Subcutaneous adipose tissue (tissue), 4 donors: ENCODE measurements around the gene PATE1. TPM values are rescaled to one million over a fixed set of nuclear protein-coding genes. Genes with fewer than 3 reads are reported as not detected.

Experiments used
- total RNA-seq, 4 donors: library from RNA; depleted of rRNA; stranded (reverse); fragments of >200 nt; gene quantifications; one replicate each; pipeline ENCODE4 v1.1.0, GENCODE V29; 2016
- TF ChIP-seq, protein P1 (sequence below): fragments of 450-650 bp; IDR thresholded peaks from one replicate; pipeline ENCODE4 v1.5.1; 2016; ENCODE audit warnings: low read depth, mild to moderate bottlenecking, control low read depth, antibody characterized with exemption, moderate library complexity

PATE1 gene
- total RNA-seq, 4 donors from 2014 or later = not detected

DNA sequence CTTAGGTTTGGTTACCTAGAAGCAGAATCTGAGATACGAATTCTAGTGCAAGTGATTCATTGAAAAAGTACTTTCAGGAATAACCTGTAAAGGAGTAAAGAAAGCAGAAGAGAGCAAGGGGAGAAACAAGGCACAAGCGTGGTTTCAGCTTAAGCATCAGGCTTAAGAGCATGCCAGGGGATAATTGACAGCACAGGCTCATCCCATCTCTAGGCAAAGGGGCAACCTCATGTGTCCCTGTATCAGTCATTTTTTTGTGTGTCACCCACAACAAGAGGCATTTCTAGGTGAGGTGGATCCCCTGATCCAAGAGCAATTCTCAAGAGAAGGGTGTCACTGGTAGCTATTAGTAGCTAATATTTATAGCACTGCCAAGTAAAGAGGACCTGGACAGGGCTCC is 24.5 kb downstream of the PATE1 start:
- TF ChIP-seq, protein P1, sequence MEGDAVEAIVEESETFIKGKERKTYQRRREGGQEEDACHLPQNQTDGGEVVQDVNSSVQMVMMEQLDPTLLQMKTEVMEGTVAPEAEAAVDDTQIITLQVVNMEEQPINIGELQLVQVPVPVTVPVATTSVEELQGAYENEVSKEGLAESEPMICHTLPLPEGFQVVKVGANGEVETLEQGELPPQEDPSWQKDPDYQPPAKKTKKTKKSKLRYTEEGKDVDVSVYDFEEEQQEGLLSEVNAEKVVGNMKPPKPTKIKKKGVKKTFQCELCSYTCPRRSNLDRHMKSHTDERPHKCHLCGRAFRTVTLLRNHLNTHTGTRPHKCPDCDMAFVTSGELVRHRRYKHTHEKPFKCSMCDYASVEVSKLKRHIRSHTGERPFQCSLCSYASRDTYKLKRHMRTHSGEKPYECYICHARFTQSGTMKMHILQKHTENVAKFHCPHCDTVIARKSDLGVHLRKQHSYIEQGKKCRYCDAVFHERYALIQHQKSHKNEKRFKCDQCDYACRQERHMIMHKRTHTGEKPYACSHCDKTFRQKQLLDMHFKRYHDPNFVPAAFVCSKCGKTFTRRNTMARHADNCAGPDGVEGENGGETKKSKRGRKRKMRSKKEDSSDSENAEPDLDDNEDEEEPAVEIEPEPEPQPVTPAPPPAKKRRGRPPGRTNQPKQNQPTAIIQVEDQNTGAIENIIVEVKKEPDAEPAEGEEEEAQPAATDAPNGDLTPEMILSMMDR = no peak

DNA sequence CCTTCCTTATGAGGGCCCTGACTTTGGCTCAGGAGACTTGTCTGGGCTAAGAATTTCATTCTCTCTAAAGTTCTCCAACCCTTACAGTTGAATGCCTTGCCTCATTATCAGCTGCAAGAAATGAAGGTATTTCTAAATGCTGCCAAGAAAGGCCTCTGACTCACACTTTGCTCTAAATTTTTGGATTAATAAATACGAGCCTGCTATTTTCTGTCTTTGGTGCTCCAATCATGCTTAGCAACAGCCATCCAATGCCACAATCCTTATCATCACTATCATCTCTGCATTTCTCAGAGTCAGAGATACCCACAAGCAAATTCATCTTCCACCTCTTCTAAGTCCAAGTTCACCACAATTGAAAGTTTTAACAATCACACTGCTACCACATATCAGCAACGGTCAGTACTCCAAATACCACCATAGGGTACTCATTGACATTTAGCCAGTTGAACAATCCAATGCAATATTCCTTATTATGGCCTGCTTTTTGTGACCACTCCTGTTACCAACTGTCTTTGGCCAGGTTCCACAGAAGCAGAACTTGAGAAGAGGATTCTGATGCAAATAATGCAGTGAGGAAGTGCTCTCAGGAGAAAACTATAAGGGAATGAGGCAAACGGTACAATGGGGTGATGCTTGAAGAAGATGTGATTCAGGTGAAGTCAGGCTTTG is 26.9 kb downstream of the PATE1 start:
- TF ChIP-seq, protein P1 = no peak

DNA sequence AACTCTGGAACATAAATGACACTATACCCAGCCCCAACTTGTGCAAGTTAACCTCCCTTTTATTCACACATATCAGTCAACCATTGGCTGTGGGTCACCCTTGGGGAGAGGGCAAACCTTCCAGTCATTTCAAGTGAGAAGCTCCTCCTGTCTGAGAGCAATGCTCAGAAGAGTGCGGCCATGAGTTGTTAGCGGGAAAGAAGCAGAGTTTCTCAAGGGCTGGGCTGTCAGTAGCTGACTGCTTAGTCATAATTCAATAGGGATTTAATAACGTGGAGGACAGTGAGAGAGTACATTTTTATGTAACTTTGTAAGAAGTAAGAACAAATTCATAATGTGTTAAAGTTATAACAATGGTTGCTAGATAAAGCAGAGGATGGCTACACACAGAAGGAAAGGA is 27.4 kb downstream of the PATE1 start:
- TF ChIP-seq, protein P1 = no peak

DNA sequence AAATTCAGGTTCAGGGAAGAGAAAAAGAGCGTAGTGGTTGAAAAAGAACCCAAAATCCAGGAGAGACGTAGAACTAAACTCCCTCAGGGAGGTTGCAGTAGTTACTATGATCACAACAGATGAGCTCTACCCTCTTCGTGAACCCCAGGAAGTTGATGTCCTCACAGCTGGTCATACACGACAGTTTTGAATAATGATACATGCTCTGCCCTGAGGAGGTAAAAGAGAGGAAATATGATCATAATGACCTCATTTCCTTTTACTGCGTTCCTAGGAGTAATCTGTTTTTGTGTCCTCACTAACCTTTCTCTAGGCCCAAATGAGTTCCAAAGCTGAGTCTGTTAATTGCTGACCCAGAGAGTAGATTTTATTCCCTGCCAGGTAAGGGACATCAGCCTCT is 31.2 kb downstream of the PATE1 start:
- TF ChIP-seq, protein P1 = no peak

DNA sequence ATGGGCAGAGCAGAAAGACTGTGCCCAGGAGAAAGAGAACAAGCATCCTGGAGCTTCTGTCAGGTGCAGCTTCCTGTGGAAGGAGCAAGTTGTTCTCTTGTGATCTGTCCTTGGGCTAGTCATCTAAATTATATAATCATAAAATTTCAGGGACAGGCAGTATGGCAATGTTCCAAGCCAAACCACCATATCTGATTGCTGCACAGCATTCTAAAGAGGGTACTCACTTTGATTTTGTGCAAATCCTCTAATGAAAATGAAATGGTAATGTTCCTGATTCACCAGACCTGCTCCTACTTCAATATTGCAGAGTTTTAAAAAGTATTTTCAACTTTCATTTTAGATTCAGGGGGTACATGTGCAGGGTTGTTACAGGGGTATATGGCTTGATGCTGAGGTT is 32.6 kb downstream of the PATE1 start, which contains the start of gene PATE2:
TSS of gene PATE2 (minus strand) at position 101 of the 400 bp plus-strand sequence. CDS start at position 46, 55 bp downstream.
- TF ChIP-seq, protein P1 = no peak

DNA sequence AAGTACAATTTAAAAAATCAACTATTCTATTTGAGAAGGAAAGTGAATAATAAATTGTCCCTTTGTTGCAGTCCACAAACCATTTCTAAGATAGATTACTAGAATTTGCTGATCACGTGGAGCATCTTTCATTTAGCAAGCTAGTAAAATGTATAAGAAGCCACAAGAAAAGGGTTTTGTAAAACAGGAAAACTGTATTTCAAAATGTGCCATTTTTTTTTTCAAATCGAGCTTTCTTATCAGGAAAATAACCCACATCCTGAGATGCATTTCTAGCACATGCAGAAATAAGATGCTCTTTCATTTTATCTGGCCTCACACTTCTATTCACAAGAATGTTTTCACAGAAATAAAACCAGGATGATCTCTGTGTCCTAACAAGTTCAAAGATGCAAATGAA is 38.6 kb downstream of the PATE1 start:
- TF ChIP-seq, protein P1 = no peak

DNA sequence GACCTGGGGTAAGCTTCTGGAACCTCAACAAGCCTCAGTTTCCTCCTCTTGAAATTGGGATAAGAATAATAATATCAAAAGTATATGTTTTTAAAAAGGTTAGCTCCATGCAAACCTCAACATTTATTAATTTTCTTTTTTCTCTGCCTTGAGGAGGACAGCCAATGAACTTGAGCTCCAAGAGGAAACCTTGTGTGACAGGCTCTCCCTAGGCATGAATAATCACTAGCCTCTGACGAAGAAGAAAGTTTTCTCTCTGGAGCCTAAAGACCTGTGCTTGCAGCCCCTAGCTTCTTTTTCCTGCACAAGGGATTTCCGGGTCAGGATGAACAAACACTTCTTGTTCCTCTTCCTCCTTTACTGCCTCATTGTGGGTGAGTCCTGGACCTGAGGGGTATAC is 41.7 kb downstream of the PATE1 start, which contains the start of gene PATE3:
TSS of gene PATE3 (plus strand) at position 301 of the 400 bp plus-strand sequence. CDS start at position 326, 25 bp downstream.
- TF ChIP-seq, protein P1 = no peak
